ENCODE measurements around the gene CELSR1. TPM values are rescaled to one million over a fixed set of nuclear protein-coding genes. Genes with fewer than 3 reads are reported as not detected.

CELSR1 gene
- total RNA-seq, 2 experiments from 2014 or later = 1.0 to 1.1 TPM

DNA sequence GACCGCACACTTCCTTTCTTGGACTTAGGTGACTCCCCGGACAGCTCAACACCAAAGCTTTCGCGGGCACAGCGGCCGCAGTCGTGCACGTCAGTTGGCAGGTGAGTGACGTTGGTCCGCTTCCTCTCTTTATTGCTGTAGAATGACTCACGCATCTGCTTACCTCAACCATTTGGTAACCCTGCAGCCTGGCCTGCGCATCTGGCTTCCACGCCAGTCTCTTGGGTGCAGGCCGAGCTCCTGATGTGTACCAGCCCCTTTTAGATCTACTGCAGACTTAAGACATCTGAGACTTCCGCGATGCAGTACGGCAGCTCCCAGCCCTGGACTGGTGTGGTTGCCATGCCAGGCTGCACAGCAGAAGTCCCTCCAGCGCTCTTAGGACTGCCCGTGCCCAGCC lies 214.3 kb downstream of the CELSR1 start:
- DNase-seq = no peak
- Histone ChIP-seq H3K4me3 (ENCODE audit: low read length) (no peak overlapping the region), H3K9me3 (ENCODE audit: control insufficient read depth in 1 of 2, insufficient read depth in 1 of 2, low read length in 2 of 2) (no peaks in the 10 kb centered on the region), H3K4me1 (ENCODE audit: insufficient read depth, low read length) (no peaks in the 10 kb centered on the region), H3K27me3 (ENCODE audit: control insufficient read depth in 1 of 2, insufficient read depth in 2 of 2, low read length in 2 of 2) (no peaks in the 10 kb centered on the region), H3K27ac (ENCODE audit: low read depth in 1 of 2, low read length in 2 of 2) (no peak overlapping the region), H3K36me3 (ENCODE audit: insufficient read depth, low read length) (no peaks in the 10 kb centered on the region)
- CTCF ChIA-PET = no interaction called here
- POLR2A ChIA-PET = no interaction called here
- intact Hi-C loops (cut with DNase I, micrococcal nuclease) = no loop called here
- no peaks in the 10 kb centered on the region for H3K27me3 Mint-ChIP-seq
- TF ChIP-seq, protein P1, sequence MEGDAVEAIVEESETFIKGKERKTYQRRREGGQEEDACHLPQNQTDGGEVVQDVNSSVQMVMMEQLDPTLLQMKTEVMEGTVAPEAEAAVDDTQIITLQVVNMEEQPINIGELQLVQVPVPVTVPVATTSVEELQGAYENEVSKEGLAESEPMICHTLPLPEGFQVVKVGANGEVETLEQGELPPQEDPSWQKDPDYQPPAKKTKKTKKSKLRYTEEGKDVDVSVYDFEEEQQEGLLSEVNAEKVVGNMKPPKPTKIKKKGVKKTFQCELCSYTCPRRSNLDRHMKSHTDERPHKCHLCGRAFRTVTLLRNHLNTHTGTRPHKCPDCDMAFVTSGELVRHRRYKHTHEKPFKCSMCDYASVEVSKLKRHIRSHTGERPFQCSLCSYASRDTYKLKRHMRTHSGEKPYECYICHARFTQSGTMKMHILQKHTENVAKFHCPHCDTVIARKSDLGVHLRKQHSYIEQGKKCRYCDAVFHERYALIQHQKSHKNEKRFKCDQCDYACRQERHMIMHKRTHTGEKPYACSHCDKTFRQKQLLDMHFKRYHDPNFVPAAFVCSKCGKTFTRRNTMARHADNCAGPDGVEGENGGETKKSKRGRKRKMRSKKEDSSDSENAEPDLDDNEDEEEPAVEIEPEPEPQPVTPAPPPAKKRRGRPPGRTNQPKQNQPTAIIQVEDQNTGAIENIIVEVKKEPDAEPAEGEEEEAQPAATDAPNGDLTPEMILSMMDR (IDR thresholded peaks at IDR 0.05) = no peak
- no peak overlapping the region for H3K27ac Mint-ChIP-seq
- no peak for ATAC-seq (ENCODE audit: poor library complexity)
- no peak overlapping the region for H3K4me3 Mint-ChIP-seq
- no peaks in the 10 kb centered on the region for H3K36me3 Mint-ChIP-seq (ENCODE audit: low read depth)
- H3K4me1 Mint-ChIP-seq (ENCODE audit: low read depth) = no peaks in the 10 kb centered on the region
- no peaks in the 10 kb centered on the region for H3K9me3 Mint-ChIP-seq

DNA sequence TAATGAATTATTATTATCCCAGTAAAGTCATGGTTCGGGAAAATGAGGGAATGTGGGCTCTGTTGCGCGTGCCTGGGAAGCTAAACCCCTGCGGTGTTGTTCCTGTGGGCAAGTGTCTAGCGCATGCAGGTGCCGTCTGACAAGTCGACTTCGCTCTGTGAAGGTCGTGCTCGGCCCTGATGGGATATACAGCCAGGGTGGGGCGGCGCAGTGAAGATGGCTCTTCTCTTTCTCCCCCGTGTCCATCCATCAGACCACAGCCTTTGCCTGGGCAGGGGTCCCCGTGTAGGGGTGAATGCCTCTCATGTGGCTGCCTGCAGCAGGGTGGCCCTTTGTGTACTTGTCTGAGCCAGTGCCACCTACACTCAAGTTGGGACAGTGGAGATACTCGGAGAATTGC lies 214.7 kb downstream of the CELSR1 start:
- DNase-seq (no peak), ATAC-seq (ENCODE audit: poor library complexity) (no peak)
- Histone ChIP-seq H3K27me3 (ENCODE audit: control insufficient read depth in 1 of 2, insufficient read depth in 2 of 2, low read length in 2 of 2) (no peaks in the 10 kb centered on the region), H3K4me1 (ENCODE audit: insufficient read depth, low read length) (no peaks in the 10 kb centered on the region), H3K9me3 (ENCODE audit: control insufficient read depth in 1 of 2, insufficient read depth in 1 of 2, low read length in 2 of 2) (no peaks in the 10 kb centered on the region), H3K27ac (ENCODE audit: low read depth in 1 of 2, low read length in 2 of 2) (no peak overlapping the region), H3K4me3 (ENCODE audit: low read length) (no peak overlapping the region), H3K36me3 (ENCODE audit: insufficient read depth, low read length) (no peaks in the 10 kb centered on the region)
- Mint-ChIP-seq H3K9me3 (no peaks in the 10 kb centered on the region), H3K27me3 (no peaks in the 10 kb centered on the region), H3K4me1 (ENCODE audit: low read depth) (no peaks in the 10 kb centered on the region), H3K27ac (no peak overlapping the region), H3K36me3 (ENCODE audit: low read depth) (no peaks in the 10 kb centered on the region), H3K4me3 (no peak overlapping the region)
- ChIA-PET CTCF (no interaction called here), POLR2A (no interaction called here)
- TF ChIP-seq, protein P1 (IDR thresholded peaks at IDR 0.05) = no peak
- intact Hi-C loops (cut with DNase I, micrococcal nuclease) = no loop called here

DNA sequence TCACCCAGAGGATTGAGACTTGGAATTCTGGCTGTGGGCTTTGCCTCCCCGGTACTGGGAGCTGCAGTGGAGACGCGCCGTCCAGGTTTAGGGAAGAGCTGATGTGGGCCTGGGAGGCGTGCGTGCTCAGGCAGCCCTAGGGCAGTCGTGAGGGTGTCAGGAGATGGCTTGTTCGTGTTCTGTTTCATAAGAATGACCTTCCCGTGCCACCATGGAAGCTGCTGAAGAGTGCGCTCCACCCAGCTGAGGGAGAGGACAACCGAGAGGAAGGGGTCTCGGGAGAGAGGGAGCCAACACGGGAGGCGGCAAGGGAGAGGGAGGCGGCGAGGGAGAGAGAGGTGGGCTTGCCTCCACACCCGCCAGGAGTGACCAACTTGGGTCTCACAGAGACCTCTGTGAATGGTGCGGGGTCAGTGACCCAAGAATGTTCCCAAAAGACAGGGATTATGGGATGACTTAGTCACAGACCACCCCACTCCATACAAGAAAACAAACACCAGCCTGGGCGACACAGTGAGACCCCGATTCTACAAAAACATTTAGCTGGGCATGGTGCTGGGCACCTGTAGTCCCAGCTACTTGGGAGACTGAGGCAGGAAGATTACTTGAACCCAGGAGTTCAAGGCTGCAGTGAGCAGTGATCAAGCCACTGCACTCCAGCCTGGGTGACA lies 216.6 kb downstream of the CELSR1 start:
- no peak overlapping the region for H3K27ac ChIP-seq (ENCODE audit: low read depth in 1 of 2, low read length in 2 of 2)
- TF ChIP-seq, protein P1 (IDR thresholded peaks at IDR 0.05) = no peak
- intact Hi-C loops (cut with DNase I, micrococcal nuclease) = no loop called here
- Mint-ChIP-seq H3K27ac (no peak overlapping the region), H3K4me1 (ENCODE audit: low read depth) (no peaks in the 10 kb centered on the region), H3K27me3 (no peaks in the 10 kb centered on the region), H3K4me3 (no peak overlapping the region), H3K9me3 (no peaks in the 10 kb centered on the region), H3K36me3 (ENCODE audit: low read depth) (no peaks in the 10 kb centered on the region)
- no peaks in the 10 kb centered on the region for H3K27me3 ChIP-seq (ENCODE audit: control insufficient read depth in 1 of 2, insufficient read depth in 2 of 2, low read length in 2 of 2)
- ChIA-PET CTCF (no interaction called here), POLR2A (no interaction called here)
- no peaks in the 10 kb centered on the region for H3K4me1 ChIP-seq (ENCODE audit: insufficient read depth, low read length)
- H3K9me3 ChIP-seq (ENCODE audit: control insufficient read depth in 1 of 2, insufficient read depth in 1 of 2, low read length in 2 of 2) = no peaks in the 10 kb centered on the region
- DNase-seq (no peak), ATAC-seq (ENCODE audit: poor library complexity) (no peak)
- H3K4me3 ChIP-seq (ENCODE audit: low read length) = no peak overlapping the region
- no peaks in the 10 kb centered on the region for H3K36me3 ChIP-seq (ENCODE audit: insufficient read depth, low read length)

Measured in CD4-positive, alpha-beta T cell (primary cell).